Stimulated activated CD4-positive, alpha-beta T cell treated with anti-CD3 and anti-CD28 coated beads, Interleukin-1b, Interleukin-23, amount 100 ng/mL, for 24 hours (primary cell): ENCODE results near the gene RACGAP1.

Experiments used
- DNase-seq, 4 experiments: peaks; one replicate each; pipeline ENCODE4 v3.0.0-alpha.2; 2020; ENCODE audit warnings: low read depth in 4 of 4, low spot score in 1 of 4

Gene RACGAP1

DNA sequence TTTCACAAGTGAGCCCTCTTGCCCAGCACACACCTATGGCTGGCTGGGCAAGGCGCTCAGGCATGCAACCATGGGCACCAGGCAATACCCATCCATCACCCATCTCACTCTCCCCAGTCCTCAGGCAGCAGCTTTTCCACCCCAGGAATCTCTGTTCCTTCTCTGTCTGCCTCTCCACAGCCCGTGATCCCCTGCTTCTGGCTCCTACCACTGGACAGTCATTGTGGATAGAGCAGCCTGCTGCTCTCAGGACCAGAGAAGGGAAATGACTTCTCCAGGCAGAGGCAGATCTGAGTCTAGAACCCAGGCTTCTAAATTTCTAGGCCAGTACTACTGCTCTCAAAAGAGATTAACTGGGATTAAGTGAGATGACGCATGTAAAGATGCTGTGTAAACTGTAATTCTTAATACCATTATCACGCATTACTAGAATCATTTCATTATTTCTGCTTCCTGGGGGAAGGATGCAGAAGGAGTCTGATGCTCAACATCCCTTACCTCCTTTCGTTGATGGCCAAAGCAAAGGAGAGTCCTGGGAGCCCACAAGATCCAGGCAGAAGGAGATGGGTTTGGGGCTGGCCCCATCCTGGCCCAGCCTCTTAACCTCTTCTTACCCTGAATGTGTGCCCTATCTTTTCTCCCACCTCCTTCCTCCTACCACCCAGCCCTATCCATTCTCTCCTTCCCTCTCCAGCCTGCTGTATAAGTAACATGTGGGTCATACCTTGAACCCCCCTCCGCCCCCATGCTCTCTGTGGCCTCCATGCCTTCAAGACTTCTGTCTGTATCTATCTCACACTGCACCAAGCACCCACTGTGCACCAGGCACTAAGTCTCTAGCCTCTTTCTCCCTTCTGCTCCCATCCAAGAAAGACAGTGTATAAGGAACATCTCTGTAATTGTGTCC lies 68.4 kb downstream of the RACGAP1 start:
- DNase-seq = no peak

DNA sequence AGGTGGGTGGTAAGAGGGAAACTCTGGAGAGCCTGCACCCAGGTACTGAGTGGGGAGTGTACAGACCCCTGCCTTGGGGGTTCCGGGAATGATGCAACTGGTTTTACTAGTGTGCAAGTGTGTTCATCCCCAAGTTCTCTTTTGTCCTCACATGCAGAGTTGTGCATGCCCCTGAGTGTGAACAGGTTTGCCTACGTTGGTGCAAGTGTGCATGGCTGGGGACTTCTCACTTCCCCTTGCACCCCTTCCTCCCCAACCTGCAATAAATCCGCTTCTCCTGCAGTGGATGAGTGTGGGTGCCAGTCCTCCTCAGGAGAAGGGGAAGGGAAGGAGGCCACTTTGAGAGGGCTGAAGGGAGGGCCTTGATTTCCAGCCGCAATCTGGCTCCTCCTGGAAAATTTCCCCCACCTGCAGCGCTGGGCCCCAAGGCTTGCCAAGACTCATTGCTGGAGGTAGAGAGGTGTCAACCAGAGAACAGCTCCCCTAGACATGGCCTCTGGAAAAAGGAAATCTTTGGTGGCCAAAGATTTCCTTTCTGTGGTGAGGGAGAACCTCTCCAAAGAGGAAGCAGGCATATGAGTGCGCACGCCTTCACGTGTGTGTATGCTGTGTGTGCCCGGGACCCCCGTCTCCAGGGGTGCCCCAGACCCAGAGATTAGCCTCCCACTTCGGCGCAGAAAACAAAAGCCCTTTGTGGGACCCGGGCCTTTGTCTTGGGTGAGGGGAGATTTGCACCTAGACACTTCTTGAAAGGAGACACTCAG lies 69.2 kb downstream of the RACGAP1 start:
- DNase-seq = no peak

GRCh38 chr12:49954863-49955830 lies 70.1 kb downstream of the RACGAP1 start:
- DNase-seq = no peak

GRCh38 chr12:49953961-49954846 lies 71.1 kb downstream of the RACGAP1 start:
- no peak for DNase-seq

- DNase-seq = no peak
These were observed 72.1 kb downstream of the RACGAP1 start for GRCh38 chr12:49953151-49953550.

DNA sequence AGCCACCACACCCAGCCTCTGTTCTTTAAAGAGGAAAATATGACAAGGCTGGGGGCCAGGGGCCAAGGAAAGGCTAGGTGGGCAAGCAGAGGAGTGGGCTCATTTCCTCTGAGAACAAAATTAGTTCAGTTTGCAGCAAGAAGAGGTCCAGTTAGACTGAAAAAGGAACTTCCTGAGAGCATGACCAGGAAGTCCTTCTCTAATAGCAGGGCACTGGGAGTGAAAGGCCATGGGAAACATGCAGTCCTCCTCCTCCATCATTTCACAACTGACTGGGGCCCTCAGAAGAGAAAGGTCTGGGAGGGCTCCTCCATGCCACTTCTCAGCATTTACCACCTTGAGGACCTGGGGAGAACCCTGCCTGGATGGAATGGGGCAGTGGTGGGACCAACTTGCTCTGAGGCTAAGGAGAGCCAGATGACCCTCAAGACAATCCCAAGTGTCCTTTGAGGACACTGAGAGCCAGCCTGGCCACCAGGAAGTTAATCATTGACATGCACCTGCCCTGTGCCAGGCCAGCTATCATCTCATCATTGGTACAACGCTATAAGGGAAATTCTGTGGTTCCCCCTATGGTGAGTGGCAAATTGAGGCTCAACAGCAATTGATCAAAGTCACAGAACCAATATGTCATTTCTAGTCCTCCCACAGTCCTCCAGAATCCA lies 72.8 kb downstream of the RACGAP1 start:
- no peak for DNase-seq

DNA sequence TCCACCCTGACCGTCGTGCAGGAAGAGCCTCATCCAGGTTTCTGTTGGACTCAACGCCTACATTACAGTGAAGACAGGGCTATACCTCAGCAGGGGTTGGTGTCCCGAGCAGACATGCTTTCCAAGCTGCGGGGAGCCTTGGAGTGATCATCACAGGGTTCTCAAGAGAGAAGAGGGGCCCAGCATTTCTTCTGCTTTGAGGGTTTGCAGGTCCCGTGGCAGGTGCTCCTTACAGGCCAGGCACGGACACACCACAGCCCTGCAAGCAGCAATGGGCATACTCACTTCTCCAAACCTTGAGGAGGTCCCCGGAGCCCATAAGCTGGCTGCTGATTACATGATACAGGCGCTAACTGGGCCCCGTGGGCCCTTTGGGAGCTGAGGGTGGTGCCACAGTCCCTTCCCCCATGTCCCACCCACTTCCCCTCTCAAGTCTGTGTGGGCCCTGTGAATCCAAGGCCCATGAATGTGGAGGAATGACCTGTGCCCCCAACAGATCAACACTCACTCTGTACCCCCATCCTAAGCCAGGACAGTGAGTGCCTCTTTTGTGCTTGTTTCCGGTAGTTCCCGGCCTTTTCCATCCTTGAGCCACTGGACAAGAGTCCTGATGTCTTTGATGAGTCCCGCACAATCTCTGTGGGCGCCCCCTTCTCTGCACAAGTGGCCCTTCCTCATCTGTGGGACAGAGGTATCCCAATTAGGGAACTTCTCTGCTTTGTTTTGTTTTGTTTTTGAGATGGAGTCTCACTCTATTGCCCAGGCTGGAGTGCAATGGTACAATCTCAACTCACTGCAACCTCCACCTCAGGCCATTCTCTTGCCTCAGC lies 73.7 kb downstream of the RACGAP1 start:
- DNase-seq = no peak

DNA sequence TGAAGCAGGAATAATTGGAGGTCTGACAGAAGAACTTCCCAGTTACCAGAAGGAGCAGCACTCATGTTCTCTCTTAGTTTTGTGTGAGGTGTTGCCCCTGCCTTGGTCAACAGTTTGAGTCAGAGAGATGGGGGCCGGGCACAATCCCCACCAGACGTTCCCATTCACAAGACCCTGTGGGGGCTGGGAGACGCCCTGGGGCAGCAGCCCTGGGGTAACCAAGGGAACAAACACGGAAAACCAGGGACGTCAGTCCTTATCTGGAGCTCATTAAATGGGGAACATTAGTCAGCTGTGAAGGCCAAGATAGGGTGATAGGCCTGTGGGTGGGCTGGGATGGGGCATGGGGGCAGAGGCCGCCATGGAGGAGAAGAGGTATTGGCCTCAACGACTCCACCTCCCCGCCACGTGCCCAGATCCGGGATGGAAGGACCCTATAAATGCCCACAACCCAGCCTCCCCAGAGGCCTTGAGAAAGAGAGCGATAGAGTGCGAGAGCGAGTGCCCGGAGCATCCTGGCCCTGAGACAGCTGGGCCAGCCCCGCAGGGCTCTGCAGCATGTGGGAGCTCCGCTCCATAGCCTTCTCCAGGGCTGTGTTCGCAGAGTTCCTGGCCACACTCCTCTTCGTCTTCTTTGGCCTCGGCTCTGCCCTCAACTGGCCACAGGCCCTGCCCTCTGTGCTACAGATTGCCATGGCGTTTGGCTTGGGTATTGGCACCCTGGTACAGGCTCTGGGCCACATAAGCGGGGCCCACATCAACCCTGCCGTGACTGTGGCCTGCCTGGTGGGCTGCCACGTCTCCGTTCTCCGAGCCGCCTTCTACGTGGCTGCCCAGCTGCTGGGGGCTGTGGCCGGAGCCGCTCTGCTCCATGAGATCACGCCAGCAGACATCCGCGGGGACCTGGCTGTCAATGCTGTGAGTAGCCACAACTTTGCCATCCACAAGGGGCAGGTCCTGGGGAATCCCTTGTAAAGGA lies 74.7 kb downstream of the RACGAP1 start, which contains the start of gene AQP2:
Gene AQP2 (plus strand): TSS at position 465 of the 979 bp plus-strand sequence. CDS start 94 bp downstream, at position 559.
- DNase-seq = no peak

DNA sequence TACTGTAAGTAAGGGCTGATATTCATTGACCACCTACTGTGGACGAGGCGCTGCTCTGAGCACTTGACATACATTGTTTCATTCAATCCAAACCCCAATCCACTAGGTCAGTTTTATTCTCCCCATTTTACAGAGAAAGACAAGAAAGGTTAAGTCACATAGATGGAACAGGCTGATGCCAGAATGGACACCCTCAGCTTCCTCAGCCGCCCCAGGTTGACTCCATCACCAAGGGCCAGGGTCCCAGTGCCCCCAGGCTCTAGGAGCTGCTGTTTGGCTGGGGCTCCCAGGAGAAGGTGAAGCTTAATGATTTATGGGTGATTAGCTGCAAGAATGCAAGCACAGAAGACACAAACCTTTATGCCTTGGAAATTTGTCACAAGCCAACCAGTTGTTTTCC lies 75.4 kb downstream of the RACGAP1 start:
- no peak for DNase-seq

- DNase-seq = no peak
These were observed 76.1 kb downstream of the RACGAP1 start for GRCh38 chr12:49948866-49949845.

GRCh38 chr12:49947593-49948226 lies 77.6 kb downstream of the RACGAP1 start:
- DNase-seq = no peak

- DNase-seq = no peak
These were observed 78.8 kb downstream of the RACGAP1 start for GRCh38 chr12:49946497-49946896.

- DNase-seq = no peak
These were observed 79.2 kb downstream of the RACGAP1 start for GRCh38 chr12:49946086-49946485.

- DNase-seq = peak; percentile 76 to 85 (median 80)
These were observed 79.8 kb downstream of the RACGAP1 start for GRCh38 chr12:49945394-49946080.

DNA sequence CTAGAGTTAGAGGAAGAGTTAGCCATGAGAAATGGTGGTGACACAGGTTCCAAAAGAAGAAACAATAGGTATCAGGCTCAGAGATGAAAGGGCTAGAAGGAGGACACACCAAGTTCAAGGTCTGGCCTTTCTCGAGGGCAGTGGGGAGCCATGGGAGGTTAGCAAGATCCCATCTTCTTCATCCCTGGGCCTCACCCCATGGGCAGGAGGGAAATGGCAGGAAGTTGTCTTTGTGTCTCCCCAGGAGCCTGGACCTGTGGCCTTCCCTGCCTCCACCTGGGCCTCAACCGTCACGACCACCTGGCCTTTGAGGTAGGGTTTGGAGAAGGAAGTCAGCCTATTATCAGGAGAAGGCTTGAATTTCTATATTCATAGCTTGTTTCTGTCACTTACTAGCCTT lies 80.6 kb downstream of the RACGAP1 start:
- no peak for DNase-seq
